LNCAP (cell line): ENCODE measurements around the gene NECTIN1.

ENCODE experiments used
- TF ChIP-seq, protein P1 (sequence below): fragments of 450-650 bp; IDR thresholded peaks from 2 replicates; pipeline ENCODE4 v1.5.1; 2017; ENCODE audit warnings: mild to moderate bottlenecking

Gene NECTIN1

DNA sequence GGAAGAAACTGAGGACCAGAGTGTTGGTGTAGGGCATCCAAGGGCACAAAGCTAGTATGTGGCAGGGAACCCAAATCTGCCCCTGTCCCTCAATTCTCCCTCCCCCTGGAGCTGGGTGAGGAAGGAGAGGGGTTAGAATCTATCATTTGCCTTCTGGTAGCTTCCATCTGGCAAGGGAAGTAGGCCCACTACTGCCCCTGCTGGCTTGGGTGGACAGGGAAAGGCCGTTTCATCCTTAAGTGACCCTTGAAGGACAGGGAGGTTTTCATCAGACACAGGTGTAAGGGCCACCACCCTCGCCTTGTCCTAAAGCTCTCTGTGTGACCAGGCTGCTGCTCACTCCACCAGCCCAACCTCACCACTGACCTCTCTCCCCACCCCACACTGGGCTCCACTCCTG, 22.1 kb downstream of the NECTIN1 start:
- TF ChIP-seq, protein P1, sequence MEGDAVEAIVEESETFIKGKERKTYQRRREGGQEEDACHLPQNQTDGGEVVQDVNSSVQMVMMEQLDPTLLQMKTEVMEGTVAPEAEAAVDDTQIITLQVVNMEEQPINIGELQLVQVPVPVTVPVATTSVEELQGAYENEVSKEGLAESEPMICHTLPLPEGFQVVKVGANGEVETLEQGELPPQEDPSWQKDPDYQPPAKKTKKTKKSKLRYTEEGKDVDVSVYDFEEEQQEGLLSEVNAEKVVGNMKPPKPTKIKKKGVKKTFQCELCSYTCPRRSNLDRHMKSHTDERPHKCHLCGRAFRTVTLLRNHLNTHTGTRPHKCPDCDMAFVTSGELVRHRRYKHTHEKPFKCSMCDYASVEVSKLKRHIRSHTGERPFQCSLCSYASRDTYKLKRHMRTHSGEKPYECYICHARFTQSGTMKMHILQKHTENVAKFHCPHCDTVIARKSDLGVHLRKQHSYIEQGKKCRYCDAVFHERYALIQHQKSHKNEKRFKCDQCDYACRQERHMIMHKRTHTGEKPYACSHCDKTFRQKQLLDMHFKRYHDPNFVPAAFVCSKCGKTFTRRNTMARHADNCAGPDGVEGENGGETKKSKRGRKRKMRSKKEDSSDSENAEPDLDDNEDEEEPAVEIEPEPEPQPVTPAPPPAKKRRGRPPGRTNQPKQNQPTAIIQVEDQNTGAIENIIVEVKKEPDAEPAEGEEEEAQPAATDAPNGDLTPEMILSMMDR, result no peak; the same call in 1 of the 2 replicates

DNA sequence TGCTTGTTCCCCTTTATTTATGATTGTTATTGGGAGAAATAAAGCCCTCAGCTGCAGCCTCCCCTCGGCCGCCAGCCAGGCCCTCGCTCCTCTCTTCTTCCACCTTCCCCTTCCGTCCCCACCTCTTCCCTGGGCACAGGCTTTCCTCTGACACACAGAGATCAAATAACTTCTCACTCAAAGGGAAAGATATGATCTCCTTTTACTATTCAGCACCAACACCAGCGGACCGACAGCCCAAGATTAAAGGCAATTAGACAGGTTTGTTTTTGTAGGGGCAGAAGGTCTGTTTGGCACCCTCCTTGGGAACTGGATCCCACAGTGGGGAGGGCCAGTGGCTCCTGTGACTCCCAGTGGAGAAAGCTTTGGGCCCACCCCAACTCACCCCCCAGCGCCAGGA, 23.0 kb downstream of the NECTIN1 start:
- TF ChIP-seq, protein P1, result no peak

DNA sequence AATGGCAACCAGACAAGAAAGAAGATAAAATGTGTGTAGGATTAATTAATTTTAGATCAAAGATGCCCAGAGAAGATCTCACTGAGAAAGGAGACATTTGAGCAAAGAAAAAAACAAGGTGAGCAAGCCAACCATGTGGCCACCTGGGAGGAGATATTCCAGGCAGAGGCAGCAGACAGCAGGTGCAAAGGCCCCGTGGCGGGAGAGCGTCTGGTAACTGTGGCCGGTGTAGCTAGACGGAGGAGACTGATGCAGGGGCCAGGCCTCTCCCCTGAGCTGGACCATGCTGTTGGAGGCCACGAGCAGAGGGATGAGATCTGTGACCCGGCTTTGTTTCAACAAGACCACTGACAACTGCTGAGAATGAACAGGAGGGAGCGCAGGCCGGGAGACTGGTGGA, 23.6 kb downstream of the NECTIN1 start:
- TF ChIP-seq, protein P1, result no peak

DNA sequence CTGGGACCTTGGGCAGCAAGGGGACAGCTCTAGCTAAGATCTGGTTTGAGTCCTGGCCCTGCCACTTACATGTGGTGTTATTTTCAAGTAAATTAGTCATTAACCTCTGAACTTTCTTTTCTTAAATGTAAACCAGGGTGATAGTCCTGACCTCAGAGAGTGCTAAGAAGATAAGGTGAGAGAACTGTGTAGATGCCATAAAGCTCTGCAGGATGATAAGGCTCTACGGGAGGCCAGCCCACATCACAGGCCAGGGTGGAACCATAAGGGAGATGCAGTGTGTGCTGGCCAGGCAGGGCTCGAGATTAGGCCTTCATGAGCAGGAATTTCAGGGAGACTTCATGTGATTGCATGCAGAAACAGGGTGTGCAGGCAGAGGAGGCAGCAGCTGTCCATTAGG, 24.2 kb downstream of the NECTIN1 start:
- TF ChIP-seq, protein P1, result no peak

DNA sequence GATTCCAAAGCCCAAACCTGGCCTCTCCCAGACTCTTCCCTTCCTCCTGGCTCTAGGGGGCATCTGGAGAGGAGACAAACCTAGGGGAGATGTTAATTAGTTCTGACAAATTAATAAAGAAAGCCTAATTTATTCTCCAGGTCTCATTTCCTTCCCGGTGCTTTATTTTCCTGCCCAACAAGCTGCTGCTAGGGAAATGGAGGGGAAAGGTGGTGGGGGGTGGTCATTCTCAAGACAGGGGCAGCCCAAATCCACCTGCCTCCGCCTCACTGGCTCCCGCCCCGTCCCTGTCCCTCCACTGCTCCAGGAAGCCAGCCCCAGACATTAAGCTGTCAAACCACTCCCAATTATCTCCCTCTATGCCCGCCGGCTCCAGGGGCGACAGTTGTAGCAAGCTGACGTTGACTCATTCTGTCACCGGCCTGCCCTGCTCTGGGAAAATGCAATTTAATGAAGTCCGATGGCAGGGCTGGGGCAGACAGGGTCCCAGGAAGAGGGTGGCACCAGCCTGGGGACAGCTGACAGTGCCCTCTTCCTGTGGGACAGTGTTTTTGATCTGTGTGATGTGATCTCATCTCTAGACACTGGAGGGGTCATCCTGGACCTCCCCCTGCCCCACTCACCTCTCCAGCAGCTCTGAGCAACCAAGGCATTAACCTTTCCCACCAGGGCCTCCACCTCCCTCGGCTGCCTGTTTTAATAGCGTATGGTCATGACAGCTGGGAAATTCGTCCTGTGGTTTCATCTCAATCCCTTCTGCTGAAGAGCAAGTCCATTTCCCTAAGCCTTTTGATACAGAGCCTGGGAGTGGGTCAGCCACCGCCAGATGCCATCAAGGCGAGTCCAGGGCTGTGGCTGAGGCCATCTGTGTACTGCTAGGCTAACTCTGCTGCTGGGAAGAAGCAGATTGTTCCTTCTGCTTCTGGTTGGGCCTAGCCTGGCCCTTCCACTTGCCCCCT, 27.1 kb downstream of the NECTIN1 start:
- TF ChIP-seq, protein P1, result no peak

DNA sequence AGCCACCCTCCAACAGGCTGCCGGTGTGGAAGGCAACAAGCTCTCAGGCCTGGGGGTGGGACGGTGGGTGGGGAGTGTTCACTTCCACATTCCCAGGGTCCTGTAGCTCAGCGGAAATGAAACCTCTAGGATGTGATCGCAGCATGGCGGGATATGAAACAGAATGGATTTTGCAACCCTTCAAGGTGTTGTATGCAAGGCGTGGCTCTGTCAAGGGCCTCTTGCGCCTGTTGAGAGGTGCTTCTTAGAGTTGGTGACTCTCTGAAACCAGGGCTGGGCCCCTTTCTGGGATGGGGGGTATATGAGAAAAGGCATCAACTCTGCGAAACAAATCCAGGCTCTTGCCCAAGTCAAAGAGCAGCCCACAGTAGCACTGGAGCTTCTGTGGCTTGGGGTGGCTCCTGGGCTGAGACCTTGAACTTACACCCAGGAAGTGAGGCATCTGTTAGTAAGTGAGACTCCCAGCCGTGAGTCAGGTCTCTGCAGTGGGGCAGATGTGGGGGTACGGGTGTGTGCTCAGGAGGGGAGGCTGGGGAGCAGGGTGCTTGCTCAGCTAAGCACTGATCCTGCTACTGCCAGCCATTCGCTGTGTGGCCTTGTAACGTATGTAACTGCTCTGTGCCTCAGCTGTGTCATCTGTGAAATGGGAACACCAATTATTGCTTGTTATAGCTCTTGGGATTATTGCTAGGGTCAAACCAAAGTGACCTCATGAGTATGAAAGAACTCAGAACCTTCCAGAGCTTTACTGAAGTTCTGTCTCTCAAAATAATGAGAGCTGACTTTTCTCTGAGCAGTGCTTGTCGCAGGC, 28.3 kb downstream of the NECTIN1 start:
- TF ChIP-seq, protein P1, result no peak

DNA sequence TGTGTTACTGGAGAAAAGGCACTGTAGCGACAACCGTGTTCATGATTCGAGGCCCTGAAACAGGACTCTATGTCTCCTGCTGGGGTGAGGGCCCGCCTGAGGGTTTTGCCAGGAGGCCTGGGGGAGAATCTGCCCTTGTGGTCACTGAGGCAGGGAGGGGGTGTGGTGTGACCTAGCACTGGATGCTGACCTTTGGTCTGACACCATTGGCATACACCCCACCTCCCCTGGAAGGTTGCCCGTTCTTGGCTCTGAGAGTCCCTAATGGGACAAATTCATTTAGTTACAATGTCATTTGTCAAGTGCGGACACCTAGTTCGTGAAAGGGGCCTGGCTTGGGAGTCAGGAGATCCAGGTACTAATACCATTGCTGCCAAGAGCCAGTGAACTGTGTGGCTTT, 29.0 kb downstream of the NECTIN1 start:
- TF ChIP-seq, protein P1, result no peak
